Activated B cell treated with CpG ODN at 0.5 μM for 24 hours (primary cell): ENCODE results near the gene TUNAR. TPM values are rescaled to one million over a fixed set of nuclear protein-coding genes. Genes with fewer than 3 reads are reported as not detected.

Experiments used
- ATAC-seq: fragments of 200-7000 bp; cut with Tn5 transposase; one replicate; pipeline ENCODE4 v1.10.0; 2021; ENCODE audit warnings: low read depth, mild to moderate bottlenecking, moderate library complexity
- CTCF ChIA-PET: fragments of 350-600 bp; sonication (Branson Sonifier 250); formaldehyde crosslinking; loops from one replicate; lab custom pipeline; 2021; ENCODE audit warnings: antibody characterized with exemption; lab: Charles Lee
- POLR2A ChIA-PET: fragments of 350-600 bp; sonication (Branson Sonifier 250); formaldehyde crosslinking; loops from one replicate; lab custom pipeline; 2021; ENCODE audit warnings: antibody characterized with exemption; lab: Charles Lee
- DNase-seq: peaks from one replicate; pipeline ENCODE4 v3.0.0; 2022
- H3K27ac Mint-ChIP-seq: one replicate; pipeline ENCODE4 v1.8.0; 2020; ENCODE audit warnings: mixed read lengths
- H3K27me3 Mint-ChIP-seq: one replicate; pipeline ENCODE4 v1.8.0; 2021; ENCODE audit warnings: mixed read lengths
- H3K36me3 Mint-ChIP-seq: one replicate; pipeline ENCODE4 v1.8.0; 2021; ENCODE audit warnings: low read depth, mixed read lengths
- H3K4me1 Mint-ChIP-seq: one replicate; pipeline ENCODE4 v1.8.0; 2021; ENCODE audit warnings: mixed read lengths
- H3K4me3 Mint-ChIP-seq: one replicate; pipeline ENCODE4 v1.8.0; 2020; ENCODE audit warnings: mild to moderate bottlenecking, mixed read lengths
- H3K9me3 Mint-ChIP-seq: one replicate; pipeline ENCODE4 v1.8.0; 2020; ENCODE audit warnings: mixed read lengths
- intact Hi-C: fragments of 100-400 bp; cut with micrococcal nuclease; formaldehyde crosslinking; loops from one replicate; pipeline ENCODE4 v1.15.1; 2024
- total RNA-seq: library from RNA; stranded (reverse); gene quantifications from 2 replicates; pipeline ENCODE4 v1.2.3, GENCODE V29; 2022
- TF ChIP-seq, protein P1 (sequence below): fragments of 200-600 bp; IDR thresholded peaks from one replicate; pipeline ENCODE4 v1.8.0; 2022; ENCODE audit warnings: antibody characterized with exemption, mild to moderate bottlenecking

TUNAR gene
- total RNA-seq, 1 donor from 2014 or later: 0.40 TPM

DNA sequence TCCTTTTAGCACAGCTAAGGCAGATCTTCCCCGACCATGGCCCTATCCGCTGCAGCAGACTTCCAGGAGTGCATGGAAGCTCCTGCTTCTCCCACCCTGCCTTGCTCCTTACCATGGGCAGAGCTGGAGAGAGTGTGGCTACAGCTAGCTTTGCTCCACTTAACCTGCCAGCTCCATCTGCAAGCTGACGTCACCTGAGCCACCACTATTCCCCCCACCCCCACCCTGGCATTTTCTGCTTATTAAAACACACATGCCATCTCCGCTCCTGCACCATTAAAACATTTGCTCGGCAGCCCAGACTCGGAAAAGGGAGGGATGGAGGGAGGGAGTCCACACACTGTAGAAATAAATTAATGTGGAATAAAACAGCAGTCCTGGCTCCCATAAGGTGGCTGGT is 67.8 kb downstream of the TUNAR start:
- ChIA-PET CTCF (no interaction called here), POLR2A (interaction anchor here (0.7 kb wide), 1 partner anchor 26 kb away, joined by 4 read pairs; no protein-coding TSS in a partner anchor)

DNA sequence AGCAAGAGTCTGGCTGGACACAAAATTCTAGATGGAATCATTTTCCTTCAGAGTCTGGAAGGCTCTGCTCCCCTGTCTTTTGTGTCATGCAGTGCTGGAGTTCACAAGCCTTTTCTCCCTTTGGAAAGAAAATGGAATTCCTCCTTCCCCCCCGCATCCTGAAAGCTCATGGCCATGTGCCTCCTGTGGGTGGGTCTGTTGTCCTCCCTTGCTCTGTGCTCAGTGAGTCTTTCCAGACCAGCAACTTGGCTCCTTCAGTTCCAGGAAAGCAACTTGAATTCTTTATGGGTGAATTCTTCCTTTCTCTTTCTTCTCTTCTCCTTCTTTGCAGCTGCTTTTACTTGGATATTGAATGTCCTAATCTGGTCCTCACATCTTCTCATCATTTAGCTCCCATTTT is 70.2 kb downstream of the TUNAR start:
- no peaks in the 10 kb centered on the region for H3K36me3 Mint-ChIP-seq
- DNase-seq (no peak), ATAC-seq (no peak)
- peaks cover 23% of the 10 kb centered on the region for H3K27me3 Mint-ChIP-seq
- POLR2A ChIA-PET: no interaction called here
- peaks cover 6% of the 10 kb centered on the region for H3K9me3 Mint-ChIP-seq
- H3K4me3 Mint-ChIP-seq: no peak overlapping the region
- no peak overlapping the region for H3K27ac Mint-ChIP-seq
- intact Hi-C loops: no loop called here
- CTCF ChIA-PET: no interaction called here
- TF ChIP-seq, protein P1, sequence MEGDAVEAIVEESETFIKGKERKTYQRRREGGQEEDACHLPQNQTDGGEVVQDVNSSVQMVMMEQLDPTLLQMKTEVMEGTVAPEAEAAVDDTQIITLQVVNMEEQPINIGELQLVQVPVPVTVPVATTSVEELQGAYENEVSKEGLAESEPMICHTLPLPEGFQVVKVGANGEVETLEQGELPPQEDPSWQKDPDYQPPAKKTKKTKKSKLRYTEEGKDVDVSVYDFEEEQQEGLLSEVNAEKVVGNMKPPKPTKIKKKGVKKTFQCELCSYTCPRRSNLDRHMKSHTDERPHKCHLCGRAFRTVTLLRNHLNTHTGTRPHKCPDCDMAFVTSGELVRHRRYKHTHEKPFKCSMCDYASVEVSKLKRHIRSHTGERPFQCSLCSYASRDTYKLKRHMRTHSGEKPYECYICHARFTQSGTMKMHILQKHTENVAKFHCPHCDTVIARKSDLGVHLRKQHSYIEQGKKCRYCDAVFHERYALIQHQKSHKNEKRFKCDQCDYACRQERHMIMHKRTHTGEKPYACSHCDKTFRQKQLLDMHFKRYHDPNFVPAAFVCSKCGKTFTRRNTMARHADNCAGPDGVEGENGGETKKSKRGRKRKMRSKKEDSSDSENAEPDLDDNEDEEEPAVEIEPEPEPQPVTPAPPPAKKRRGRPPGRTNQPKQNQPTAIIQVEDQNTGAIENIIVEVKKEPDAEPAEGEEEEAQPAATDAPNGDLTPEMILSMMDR: no peak
- no peaks in the 10 kb centered on the region for H3K4me1 Mint-ChIP-seq

More for the DNA sequence above, 67.8 kb downstream of the TUNAR start:
- H3K36me3 Mint-ChIP-seq: no peaks in the 10 kb centered on the region
- H3K27me3 Mint-ChIP-seq: peaks cover 18% of the 10 kb centered on the region
- DNase-seq: no peak
- H3K9me3 Mint-ChIP-seq: peaks cover 13% of the 10 kb centered on the region
- no peaks in the 10 kb centered on the region for H3K4me1 Mint-ChIP-seq
- H3K4me3 Mint-ChIP-seq: no peak overlapping the region
- TF ChIP-seq, protein P1: no peak
- no peak for ATAC-seq
- intact Hi-C loops: no loop called here
- H3K27ac Mint-ChIP-seq: no peak overlapping the region

DNA sequence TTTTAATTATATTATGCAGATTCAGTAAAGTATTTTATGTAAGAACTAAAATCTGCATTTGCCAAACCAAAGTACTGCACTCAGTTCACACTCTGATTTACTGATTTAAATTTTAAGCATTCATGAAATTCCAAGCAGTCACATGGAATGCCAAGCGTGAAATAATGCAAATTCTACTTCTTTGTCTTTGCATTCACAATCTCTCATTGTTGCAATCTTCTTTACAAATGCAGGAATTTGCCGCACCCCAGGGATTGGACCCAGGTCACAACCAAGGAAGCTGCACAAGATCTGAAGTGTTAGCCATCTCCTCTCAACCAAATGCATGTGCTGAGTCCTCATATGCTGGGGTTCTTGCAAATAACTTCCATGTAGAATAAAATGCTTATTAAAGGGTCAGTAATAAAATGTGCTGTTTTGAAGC is 71.9 kb downstream of the TUNAR start:
- ChIA-PET POLR2A (no interaction called here), CTCF (interaction anchor here (0.9 kb wide), 1 partner anchor 9 kb away, joined by 3 read pairs; no protein-coding TSS in a partner anchor)
- Mint-ChIP-seq H3K9me3 (no peaks in the 10 kb centered on the region), H3K27me3 (peaks cover 31% of the 10 kb centered on the region), H3K4me3 (no peak overlapping the region), H3K27ac (no peak overlapping the region), H3K4me1 (no peaks in the 10 kb centered on the region), H3K36me3 (no peaks in the 10 kb centered on the region)
- ATAC-seq (no peak), DNase-seq (no peak)
- intact Hi-C loops: no loop called here
- TF ChIP-seq, protein P1: no peak

DNA sequence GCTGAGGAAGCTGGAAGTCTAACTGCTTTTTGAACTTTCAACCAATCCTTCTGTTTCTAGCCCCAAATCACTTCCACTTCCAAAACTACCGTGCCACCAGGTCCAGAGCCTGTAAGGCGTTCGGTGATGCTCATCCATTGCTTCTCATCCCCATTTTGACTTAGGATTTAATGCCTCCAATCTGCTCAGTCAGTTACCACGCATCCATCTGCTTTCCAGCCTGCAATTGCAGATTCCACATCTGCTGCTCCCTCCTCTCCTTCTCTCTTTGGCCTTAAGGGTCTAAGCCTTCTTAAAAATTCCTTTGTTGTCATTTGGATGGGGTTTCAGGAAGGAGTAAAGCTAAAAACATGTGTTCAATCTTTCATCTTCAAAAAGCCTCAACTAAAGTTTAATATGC is 74.7 kb downstream of the TUNAR start:
- Mint-ChIP-seq H3K4me3 (no peak overlapping the region), H3K27ac (no peak overlapping the region), H3K4me1 (no peaks in the 10 kb centered on the region), H3K9me3 (no peaks in the 10 kb centered on the region), H3K27me3 (peaks cover 23% of the 10 kb centered on the region), H3K36me3 (no peaks in the 10 kb centered on the region)
- intact Hi-C loops: no loop called here
- ATAC-seq (no peak), DNase-seq (no peak)
- TF ChIP-seq, protein P1: no peak
- CTCF ChIA-PET: no interaction called here
- POLR2A ChIA-PET: no interaction called here

DNA sequence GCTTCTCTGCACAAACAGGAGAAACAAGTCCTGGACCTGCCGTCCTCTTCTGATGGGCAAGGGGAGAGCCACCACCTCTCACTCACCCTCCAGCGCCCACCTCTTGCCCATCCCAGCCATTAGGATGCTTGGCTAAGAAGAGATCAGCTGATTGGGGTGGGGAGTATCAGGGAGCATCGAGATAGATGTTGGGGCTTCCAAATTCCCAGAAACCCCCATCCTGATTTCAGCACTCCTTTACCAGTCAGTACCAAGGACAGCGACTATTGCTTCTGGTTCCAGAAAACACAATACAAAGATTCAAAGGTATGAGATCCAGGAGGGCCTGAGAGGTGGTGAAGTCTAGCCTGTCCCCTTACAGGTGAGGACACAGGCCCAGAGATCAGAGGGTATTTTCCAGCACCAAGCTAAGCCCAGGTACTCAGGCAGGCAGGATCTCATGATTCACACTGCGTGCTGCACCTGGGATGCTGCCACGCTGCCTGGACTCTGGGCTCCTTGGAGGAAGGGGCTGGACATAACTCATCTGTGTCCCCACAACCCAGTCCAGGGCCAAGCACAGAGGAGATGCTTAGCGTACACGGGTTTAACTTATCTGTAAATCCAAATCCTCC is 76.6 kb downstream of the TUNAR start:
- POLR2A ChIA-PET: no interaction called here
- Mint-ChIP-seq H3K9me3 (no peaks in the 10 kb centered on the region), H3K27me3 (peaks cover 16% of the 10 kb centered on the region), H3K27ac (no peak overlapping the region), H3K36me3 (no peaks in the 10 kb centered on the region), H3K4me1 (no peaks in the 10 kb centered on the region), H3K4me3 (no peak overlapping the region)
- TF ChIP-seq, protein P1: no peak
- CTCF ChIA-PET: no interaction called here
- ATAC-seq (no peak), DNase-seq (no peak)
- intact Hi-C loops: no loop called here
